Activated CD8-positive, alpha-beta T cell treated with anti-CD3 and anti-CD28 coated beads, Interleukin-2, amount 10 ng/mL, durations not matched to agents 7 days and 5 days (primary cell): ENCODE measurements around the gene U2AF2. TPM values are rescaled to one million over a fixed set of nuclear protein-coding genes. Genes with fewer than 3 reads are reported as not detected.

Source experiments
- ATAC-seq: fragments of 150-1000 bp; cut with Tn5 transposase; one replicate; pipeline ENCODE4 v1.10.0; 2021; ENCODE audit warnings: moderate library complexity
- CTCF ChIA-PET: fragments of 350-600 bp; sonication (Branson Sonifier 250); formaldehyde crosslinking; loops from one replicate; lab custom pipeline; 2021; ENCODE audit warnings: antibody characterized with exemption; lab: Charles Lee
- POLR2A ChIA-PET: fragments of 350-600 bp; sonication (Branson Sonifier 250); formaldehyde crosslinking; loops from one replicate; lab custom pipeline; 2021; ENCODE audit warnings: antibody characterized with exemption; lab: Charles Lee
- DNase-seq: peaks from one replicate; pipeline ENCODE4 v3.0.0-alpha.2; 2020
- H3K27ac Mint-ChIP-seq: one replicate; pipeline ENCODE4 v1.8.0; 2021; ENCODE audit warnings: mild to moderate bottlenecking, mixed read lengths
- H3K27me3 Mint-ChIP-seq: one replicate; pipeline ENCODE4 v1.8.0; 2021; ENCODE audit warnings: low read depth, mixed read lengths
- H3K36me3 Mint-ChIP-seq: one replicate; pipeline ENCODE4 v1.8.0; 2021; ENCODE audit warnings: low read depth, mixed read lengths
- H3K4me1 Mint-ChIP-seq: one replicate; pipeline ENCODE4 v1.8.0; 2021; ENCODE audit warnings: low read depth, mixed read lengths
- H3K4me3 Mint-ChIP-seq: one replicate; pipeline ENCODE4 v1.8.0; 2021; ENCODE audit warnings: mild to moderate bottlenecking, mixed read lengths
- H3K9me3 Mint-ChIP-seq: one replicate; pipeline ENCODE4 v1.8.0; 2022; ENCODE audit warnings: mixed read lengths; ENCODE audit not compliant: insufficient read depth
- total RNA-seq, 2 experiments: library from RNA; stranded (reverse); gene quantifications; one replicate each; pipeline ENCODE4 v1.2.3, GENCODE V29; 2021

Gene U2AF2
- total RNA-seq, 2 experiments from 2014 or later: 296 to 321 TPM

DNA sequence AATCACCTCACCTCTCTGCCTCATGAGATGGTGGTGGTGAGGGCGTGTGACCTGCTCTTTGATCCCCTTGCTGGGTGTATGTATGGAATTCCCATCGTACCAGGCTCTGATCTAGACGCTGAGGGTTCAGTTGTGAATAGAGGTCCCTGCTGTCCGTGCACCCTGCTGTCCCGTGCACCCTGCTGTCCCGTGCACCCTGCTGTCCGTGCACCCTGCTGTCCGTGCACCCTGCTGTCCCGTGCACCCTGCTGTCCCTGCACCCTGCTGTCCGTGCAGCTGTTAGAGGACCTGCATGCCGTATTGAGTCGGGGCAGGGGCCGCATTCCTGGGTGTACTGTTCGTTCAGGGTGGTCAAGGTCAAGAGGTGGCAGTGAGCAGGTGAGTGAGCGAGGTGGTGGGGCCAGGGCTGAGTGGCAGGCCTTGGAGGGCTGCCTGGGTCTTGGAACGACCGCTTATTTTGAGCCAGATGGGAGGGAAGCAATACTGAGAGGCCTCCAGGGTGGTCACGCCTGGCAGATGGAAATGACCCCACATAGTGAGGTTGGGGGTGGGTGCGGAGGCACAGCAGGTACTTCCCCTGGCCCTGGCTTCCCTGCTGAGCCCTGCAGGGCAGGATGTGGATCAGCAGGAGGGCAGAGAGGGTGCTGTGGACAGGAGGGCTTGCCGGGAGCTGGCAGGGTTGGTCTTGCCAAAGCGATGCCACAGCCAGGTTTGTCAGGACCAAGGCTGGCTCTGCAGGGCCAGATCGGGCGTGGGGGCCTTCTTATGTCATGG is 15.6 kb downstream of the U2AF2 start:
- H3K27ac Mint-ChIP-seq: no peak overlapping the region
- ChIA-PET CTCF (interaction anchor here (0.8 to 1.7 kb wide), 3 partner anchors 14 to 37 kb away, joined by 9 read pairs; partner anchors contain the start of gene U2AF2), POLR2A (interaction anchor here (0.6 kb wide), 1 partner anchor 75 kb away, joined by 3 read pairs; no protein-coding TSS in a partner anchor)
- no peaks in the 10 kb centered on the region for H3K27me3 Mint-ChIP-seq
- H3K36me3 Mint-ChIP-seq: peaks cover 61% of the 10 kb centered on the region
- ATAC-seq (no peak), DNase-seq (no peak)
- H3K9me3 Mint-ChIP-seq: no peaks in the 10 kb centered on the region
- peaks cover 30% of the 10 kb centered on the region for H3K4me1 Mint-ChIP-seq
- no peak overlapping the region for H3K4me3 Mint-ChIP-seq

DNA sequence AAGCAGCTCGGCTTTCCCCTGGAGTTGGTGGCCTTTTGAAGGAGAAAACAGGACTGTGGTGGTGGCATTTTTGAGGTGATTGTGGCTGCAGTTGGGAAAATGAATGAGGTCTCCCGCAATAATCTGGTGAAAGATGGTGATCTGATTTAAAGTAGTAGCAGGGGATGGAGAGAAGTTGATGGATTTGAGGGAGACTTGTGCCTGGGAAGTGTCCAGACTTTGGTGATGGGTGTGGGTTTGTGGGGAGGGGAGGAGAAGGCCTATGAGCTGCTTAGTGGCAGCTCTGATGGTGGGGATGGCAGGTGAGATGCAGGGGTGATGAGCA is 16.2 kb downstream of the U2AF2 start:
- DNase-seq: no peak
- peaks cover 34% of the 10 kb centered on the region for H3K4me1 Mint-ChIP-seq
- ChIA-PET CTCF (interaction anchor here (0.8 to 1.7 kb wide), 4 partner anchors 14 to 64 kb away, joined by 3 to 9 read pairs (median 9); partner anchors contain the start of gene U2AF2), POLR2A (interaction anchor here (0.6 to 1.0 kb wide), 2 partner anchors 75 to 511 kb away, joined by 3 read pairs; no protein-coding TSS in a partner anchor)
- H3K27ac Mint-ChIP-seq: no peak overlapping the region
- no peaks in the 10 kb centered on the region for H3K9me3 Mint-ChIP-seq
- no peak for ATAC-seq
- H3K27me3 Mint-ChIP-seq: no peaks in the 10 kb centered on the region
- peaks cover 59% of the 10 kb centered on the region for H3K36me3 Mint-ChIP-seq
- H3K4me3 Mint-ChIP-seq: no peak overlapping the region

DNA sequence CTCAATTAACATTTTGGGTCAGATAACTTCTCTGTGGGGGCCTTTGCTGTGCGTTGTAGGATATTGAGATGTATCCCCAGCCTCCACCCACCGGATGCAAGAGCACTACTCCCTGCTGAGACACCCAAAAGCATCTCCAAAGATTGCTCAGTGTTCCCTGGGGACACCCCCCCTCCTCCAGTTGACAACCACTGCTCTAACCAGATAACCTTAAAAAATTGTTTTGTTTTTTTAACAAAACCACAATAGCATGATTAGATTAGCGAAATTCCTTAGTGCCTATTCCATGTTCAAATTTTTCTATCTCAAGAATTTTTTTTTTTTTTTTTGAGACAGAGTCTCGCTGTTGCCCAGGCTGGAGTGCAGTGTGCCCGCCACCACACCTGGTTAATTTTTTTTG is 17.6 kb downstream of the U2AF2 start:
- H3K27ac Mint-ChIP-seq: no peak overlapping the region
- ChIA-PET POLR2A (interaction anchor here (1.1 kb wide), 1 partner anchor 15 kb away, joined by 3 read pairs; no protein-coding TSS in a partner anchor), CTCF (interaction anchor here (0.8 to 1.7 kb wide), 4 partner anchors 9 to 66 kb away, joined by 3 to 9 read pairs (median 4); no protein-coding TSS in a partner anchor)
- no peak for DNase-seq
- no peaks in the 10 kb centered on the region for H3K9me3 Mint-ChIP-seq
- H3K36me3 Mint-ChIP-seq: peaks cover 59% of the 10 kb centered on the region
- H3K4me1 Mint-ChIP-seq: peaks cover 48% of the 10 kb centered on the region
- no peak for ATAC-seq
- H3K27me3 Mint-ChIP-seq: no peaks in the 10 kb centered on the region
- H3K4me3 Mint-ChIP-seq: no peak overlapping the region

DNA sequence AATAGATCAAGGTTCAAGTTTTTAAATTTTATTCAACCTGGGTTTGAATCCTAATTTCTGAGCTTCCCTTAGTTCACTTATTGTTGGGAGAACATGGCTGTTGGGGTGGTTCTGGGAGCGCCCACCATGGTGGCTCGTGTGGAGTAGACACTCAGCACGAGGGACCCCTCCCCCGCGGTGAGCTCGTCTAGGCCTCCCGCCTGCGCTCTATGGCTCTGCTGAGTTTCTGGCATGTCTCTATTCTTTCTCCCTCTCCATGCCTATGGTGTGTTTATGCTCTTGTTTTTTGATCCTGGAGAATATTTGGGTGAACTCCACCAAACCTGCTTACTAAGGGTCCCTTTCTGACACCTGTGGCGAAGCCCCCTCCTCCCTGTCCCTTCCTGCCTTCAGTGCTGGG is 18.6 kb downstream of the U2AF2 start:
- no peaks in the 10 kb centered on the region for H3K27me3 Mint-ChIP-seq
- DNase-seq (no peak), ATAC-seq (no peak)
- no peaks in the 10 kb centered on the region for H3K9me3 Mint-ChIP-seq
- ChIA-PET POLR2A (interaction anchor here (0.8 kb wide), 1 partner anchor 20 kb away, joined by 3 read pairs; no protein-coding TSS in a partner anchor), CTCF (interaction anchor here (1.0 to 1.3 kb wide), 2 partner anchors 19 to 42 kb away, joined by 3 to 5 read pairs; partner anchors contain the start of gene U2AF2)
- H3K4me3 Mint-ChIP-seq: peak overlapping the region; percentile 9
- peaks cover 63% of the 10 kb centered on the region for H3K36me3 Mint-ChIP-seq
- peak overlapping the region; percentile 69 for H3K27ac Mint-ChIP-seq
- peaks cover 57% of the 10 kb centered on the region for H3K4me1 Mint-ChIP-seq

DNA sequence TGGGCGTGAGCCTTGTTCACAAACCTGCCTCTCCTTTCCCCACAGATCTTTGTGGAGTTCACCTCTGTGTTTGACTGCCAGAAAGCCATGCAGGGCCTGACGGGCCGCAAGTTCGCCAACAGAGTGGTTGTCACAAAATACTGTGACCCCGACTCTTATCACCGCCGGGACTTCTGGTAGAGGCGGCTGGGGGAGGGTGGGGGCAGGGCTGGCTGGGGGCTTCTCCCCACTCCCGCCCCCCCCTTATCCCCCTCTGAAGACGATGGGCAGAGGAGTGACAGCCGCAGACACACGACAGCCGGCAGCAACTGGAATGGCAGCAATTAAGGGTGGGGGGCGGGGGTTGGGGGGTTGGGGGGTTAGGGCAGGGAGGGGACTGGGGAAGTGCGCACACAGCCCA is 19.1 kb downstream of the U2AF2 start:
- ChIA-PET CTCF (interaction anchor here (1.0 to 1.3 kb wide), 2 partner anchors 19 to 42 kb away, joined by 3 to 5 read pairs; partner anchors contain the start of gene U2AF2), POLR2A (interaction anchor here (0.8 kb wide), 1 partner anchor 21 kb away, joined by 3 read pairs; no protein-coding TSS in a partner anchor)
- ATAC-seq: no peak
- Mint-ChIP-seq H3K27ac (peak overlapping the region; percentile 69), H3K4me3 (peak overlapping the region; percentile 41), H3K27me3 (no peaks in the 10 kb centered on the region), H3K4me1 (peaks cover 61% of the 10 kb centered on the region), H3K36me3 (peaks cover 67% of the 10 kb centered on the region), H3K9me3 (no peaks in the 10 kb centered on the region)
- no peak for DNase-seq

DNA sequence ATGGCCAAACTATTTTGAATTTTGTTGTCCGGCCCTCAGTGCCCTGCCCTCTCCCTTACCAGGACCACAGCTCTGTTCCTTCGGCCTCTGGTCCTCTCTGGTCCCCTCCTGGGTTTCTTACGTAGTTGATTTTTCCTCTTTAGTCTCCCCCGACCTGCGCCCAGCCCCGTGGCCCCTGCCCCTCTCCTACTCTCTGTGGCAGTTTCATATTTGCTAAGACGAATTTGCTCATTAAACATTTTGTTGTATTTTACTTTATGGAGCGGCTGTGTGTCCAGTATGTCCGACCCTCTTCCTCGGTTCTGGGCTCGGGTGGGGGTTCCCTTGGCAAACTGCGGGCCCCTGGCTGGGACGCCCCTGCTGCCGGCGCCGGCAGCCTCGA is 19.6 kb downstream of the U2AF2 start:
- Mint-ChIP-seq H3K27me3 (no peaks in the 10 kb centered on the region), H3K4me1 (peaks cover 64% of the 10 kb centered on the region), H3K36me3 (peaks cover 63% of the 10 kb centered on the region), H3K9me3 (no peaks in the 10 kb centered on the region), H3K4me3 (peak overlapping the region; percentile 41), H3K27ac (peak overlapping the region; percentile 81)
- no peak for ATAC-seq
- no peak for DNase-seq
- POLR2A ChIA-PET: interaction anchor here (0.9 kb wide), 1 partner anchor 20 kb away, joined by 3 read pairs; the partner anchor contains the start of gene U2AF2
- CTCF ChIA-PET: no interaction called here

DNA sequence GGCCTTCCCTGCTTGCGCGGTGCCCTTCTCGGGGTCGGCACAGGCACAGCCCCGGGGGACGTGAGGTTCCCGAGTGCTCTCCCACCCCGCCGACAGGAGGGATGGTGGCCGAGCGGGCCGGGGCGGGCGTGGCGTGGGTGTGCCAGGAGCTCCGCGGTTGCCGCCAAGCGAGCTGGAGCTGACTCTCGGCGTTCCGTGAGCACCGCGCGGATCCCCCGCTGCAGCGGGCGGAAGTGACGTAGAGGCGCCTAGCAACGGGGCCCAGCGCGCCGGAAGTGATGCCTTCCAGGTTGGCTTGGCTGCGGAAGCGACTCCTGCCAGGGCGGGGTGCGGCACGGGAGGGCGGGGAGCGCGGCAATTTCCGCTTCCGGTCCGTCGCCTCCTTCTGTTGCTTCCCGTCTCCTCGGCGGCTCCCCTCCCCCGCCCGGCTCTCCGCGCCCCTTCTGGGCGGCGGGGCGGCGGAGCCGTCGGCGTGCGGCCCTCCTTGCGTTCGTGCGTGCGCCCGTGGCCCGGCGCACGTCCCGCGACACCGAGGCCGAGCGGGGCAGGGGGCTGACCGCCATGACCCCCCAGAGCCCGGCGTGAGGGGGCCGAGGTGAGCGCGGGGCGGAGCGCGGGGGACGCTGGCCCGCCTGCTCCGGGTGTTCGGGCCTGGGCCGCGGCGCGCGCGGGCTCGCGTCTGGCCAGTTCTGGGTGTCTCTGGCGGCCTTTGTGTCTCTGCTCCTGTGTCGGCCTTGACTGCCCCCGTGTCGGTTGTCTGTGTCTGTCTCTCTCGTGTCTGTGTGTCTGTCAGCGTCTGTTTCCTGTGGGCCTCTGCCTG is 20.2 kb downstream of the U2AF2 start, which contains the start of gene EPN1:
Gene EPN1, plus strand, starts transcription at position 386 of the 820 bp plus-strand sequence. CDS start 3,402 bp downstream, outside the sequence.
- H3K9me3 Mint-ChIP-seq: no peaks in the 10 kb centered on the region
- DNase-seq: peak; percentile 99
- ChIA-PET CTCF (no interaction called here), POLR2A (interaction anchor here (0.9 kb wide), 1 partner anchor 20 kb away, joined by 3 read pairs; the partner anchor contains the start of gene U2AF2)
- peaks cover 70% of the 10 kb centered on the region for H3K4me1 Mint-ChIP-seq
- peak; percentile 92 for ATAC-seq
- peak within 1 kb of the TSS; percentile 95 for H3K27ac Mint-ChIP-seq
- peak within 1 kb of the TSS; percentile 96 for H3K4me3 Mint-ChIP-seq
- no peaks in the 10 kb centered on the region for H3K27me3 Mint-ChIP-seq
- peaks cover 65% of the 10 kb centered on the region for H3K36me3 Mint-ChIP-seq

DNA sequence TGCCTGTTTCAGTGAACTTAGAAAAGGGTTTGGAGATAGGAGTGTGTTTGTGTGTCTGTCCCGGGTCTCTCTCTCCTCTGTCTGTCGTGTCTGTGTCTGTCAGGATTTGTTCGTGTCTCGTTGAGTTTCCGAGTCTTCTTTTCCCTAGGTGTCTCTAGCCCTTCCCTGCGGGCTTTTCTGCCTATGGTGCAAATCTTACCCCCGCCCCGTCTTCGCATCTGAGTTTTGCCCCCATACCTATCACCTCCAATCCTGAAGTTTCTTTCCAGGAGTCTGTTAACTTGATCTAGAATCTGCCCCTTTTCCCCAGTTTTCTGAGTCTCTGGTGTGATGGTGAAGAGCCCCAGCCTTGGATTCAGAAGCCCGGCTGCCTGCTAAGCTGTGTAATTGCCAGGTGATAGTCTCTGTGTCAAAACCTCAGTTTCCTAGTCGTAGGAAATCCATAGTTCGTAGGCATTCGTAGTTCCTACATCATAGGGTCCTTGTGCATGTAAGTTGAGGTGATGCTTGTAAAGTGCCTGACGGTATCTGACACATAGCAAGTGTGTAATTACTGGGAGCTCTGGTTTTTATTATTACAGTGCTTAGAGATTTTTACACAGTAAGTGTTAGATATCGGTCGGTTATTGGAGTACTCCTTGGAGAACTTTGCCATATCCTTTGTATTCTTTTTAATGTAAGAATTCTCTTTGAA is 21.0 kb downstream of the U2AF2 start:
- H3K9me3 Mint-ChIP-seq: no peaks in the 10 kb centered on the region
- POLR2A ChIA-PET: no interaction called here
- ATAC-seq: no peak
- CTCF ChIA-PET: interaction anchor here (0.7 kb wide), 1 partner anchor 51 kb away, joined by 3 read pairs; the partner anchor contains the start of gene ZNF784
- peaks cover 59% of the 10 kb centered on the region for H3K36me3 Mint-ChIP-seq
- DNase-seq: no peak
- peak overlapping the region; percentile 96 for H3K4me3 Mint-ChIP-seq
- peaks cover 65% of the 10 kb centered on the region for H3K4me1 Mint-ChIP-seq
- H3K27ac Mint-ChIP-seq: peak overlapping the region; percentile 95
- H3K27me3 Mint-ChIP-seq: no peaks in the 10 kb centered on the region

DNA sequence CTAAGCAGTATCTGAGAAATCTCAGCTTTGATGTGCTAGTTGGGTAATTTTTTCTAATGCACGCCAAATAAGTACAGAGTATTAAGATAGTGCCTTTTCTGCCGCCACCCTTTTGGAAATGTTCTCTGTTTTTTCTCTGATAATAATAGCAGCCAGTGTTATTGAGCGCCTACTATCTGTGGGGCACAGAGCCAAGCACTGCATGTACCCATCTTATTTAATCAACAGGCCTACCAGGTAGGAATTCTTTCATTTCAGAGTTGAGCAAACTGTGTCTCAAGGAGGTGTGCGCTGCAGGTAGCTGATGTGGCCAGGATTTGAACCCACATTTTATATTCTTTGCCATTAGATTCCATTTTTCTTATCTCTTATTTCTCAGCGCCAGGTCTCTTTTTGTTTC is 21.5 kb downstream of the U2AF2 start:
- Mint-ChIP-seq H3K4me1 (peaks cover 61% of the 10 kb centered on the region), H3K27me3 (no peaks in the 10 kb centered on the region), H3K9me3 (no peaks in the 10 kb centered on the region), H3K4me3 (peak overlapping the region; percentile 96), H3K36me3 (peaks cover 54% of the 10 kb centered on the region), H3K27ac (peak overlapping the region; percentile 71)
- DNase-seq: no peak
- no peak for ATAC-seq
- ChIA-PET POLR2A (interaction anchor here (0.8 to 1.0 kb wide), 2 partner anchors 22 to 42 kb away, joined by 3 to 5 read pairs; partner anchors contain the start of gene U2AF2), CTCF (interaction anchor here (0.7 kb wide), 1 partner anchor 52 kb away, joined by 3 read pairs; the partner anchor contains the start of gene ZNF784)

DNA sequence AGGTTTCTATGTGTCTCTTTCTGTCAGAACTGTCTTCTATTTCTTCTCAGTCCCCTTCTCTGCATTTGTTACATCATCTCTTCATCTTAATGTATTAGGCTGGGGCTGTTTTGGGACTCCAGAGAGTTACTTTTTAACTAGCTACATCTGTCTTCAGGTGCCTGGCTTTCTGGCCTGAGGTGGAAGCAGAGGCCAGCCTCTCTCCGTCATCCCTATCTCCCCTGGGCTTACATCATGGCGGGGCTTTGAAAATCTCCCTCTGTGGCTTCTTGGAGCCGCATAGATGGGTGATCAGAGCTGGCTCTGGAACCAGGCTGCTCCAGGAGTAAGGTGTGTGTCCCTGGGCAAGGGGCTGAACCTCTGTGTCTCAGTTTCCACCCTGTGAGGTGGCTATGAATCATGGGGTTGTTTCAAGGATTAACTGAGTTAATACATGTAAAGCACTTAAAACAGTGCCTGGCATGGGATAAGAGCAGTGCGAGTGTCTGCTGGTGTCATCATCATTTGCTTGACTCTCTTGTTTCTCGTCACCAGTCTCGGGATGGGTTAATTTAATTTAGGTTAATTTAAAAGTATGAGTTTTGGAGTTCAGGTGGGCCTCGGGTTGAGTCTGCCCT is 22.2 kb downstream of the U2AF2 start:
- DNase-seq (no peak), ATAC-seq (no peak)
- peaks cover 58% of the 10 kb centered on the region for H3K4me1 Mint-ChIP-seq
- H3K9me3 Mint-ChIP-seq: no peaks in the 10 kb centered on the region
- peak overlapping the region; percentile 71 for H3K27ac Mint-ChIP-seq
- ChIA-PET CTCF (no interaction called here), POLR2A (interaction anchor here (0.8 to 1.0 kb wide), 2 partner anchors 22 to 42 kb away, joined by 3 to 5 read pairs; partner anchors contain the start of gene U2AF2)
- H3K27me3 Mint-ChIP-seq: no peaks in the 10 kb centered on the region
- H3K36me3 Mint-ChIP-seq: peaks cover 51% of the 10 kb centered on the region
- H3K4me3 Mint-ChIP-seq: peak overlapping the region; percentile 96
